Neutrophil (primary cell): ENCODE data around the gene RNF208.
A peak's percentile ranks its signal among the peaks of the same experiment; 100 is the strongest.

ENCODE experiments used
- H3K27ac ChIP-seq: fragments of 200-600 bp; sonication (generic); 2 replicates; pipeline ENCODE4 v1.5.1; 2016; ENCODE audit warnings: mild to moderate bottlenecking, moderate library complexity
- H3K27me3 ChIP-seq: fragments of 200-600 bp; sonication (generic); 2 replicates; pipeline ENCODE4 v1.6.0; 2016; ENCODE audit warnings: mild to moderate bottlenecking
- H3K36me3 ChIP-seq: fragments of 200-600 bp; sonication (generic); 2 replicates; pipeline ENCODE4 v1.5.1; 2017
- H3K4me1 ChIP-seq, 2 experiments: fragments of 200-600 bp in 1 of 2; sonication (generic) in 1 of 2; 1 replicate in 1 of 2; 2 replicates in 1 of 2; pipeline versions ENCODE4 v1.5.1 to v1.6.1; 2013 to 2016; ENCODE audit warnings: low read depth in 1 of 2, low read length in 1 of 2, mild to moderate bottlenecking in 1 of 2, moderate library complexity in 1 of 2; ENCODE audit not compliant: control insufficient read depth in 1 of 2, insufficient read depth in 1 of 2
- H3K4me3 ChIP-seq, 2 experiments: fragments of 200-600 bp in 1 of 2; sonication (generic) in 1 of 2; 1 replicate in 1 of 2; 2 replicates in 1 of 2; pipeline ENCODE4 v1.5.1; 2013 to 2016; ENCODE audit warnings: low read depth in 1 of 2, low read length in 1 of 2, mild to moderate bottlenecking in 1 of 2, moderate library complexity in 1 of 2
- H3K9me3 ChIP-seq: fragments of 200-600 bp; sonication (generic); 2 replicates; pipeline ENCODE4 v1.5.1; 2016
- CTCF ChIP-seq: fragments of 200-600 bp; sonication (generic); IDR thresholded peaks from 2 replicates; pipeline ENCODE4 v1.5.1; 2016; ENCODE audit warnings: antibody characterized with exemption

The RNF208 gene

GRCh38 chr9:137190315-137190856, 31.7 kb downstream of the RNF208 start:
- peaks cover 34% of the 10 kb centered on the region in 2 experiments for H3K4me1 ChIP-seq
- H3K27me3 ChIP-seq = no peaks in the 10 kb centered on the region
- H3K4me3 ChIP-seq = peak overlapping the region in 1 of 2 experiments; percentile 97
- peak overlapping the region; percentile 98 for H3K27ac ChIP-seq
- TF ChIP-seq CTCF = no peak
- H3K36me3 ChIP-seq = peaks cover 37% of the 10 kb centered on the region
- H3K9me3 ChIP-seq = no peaks in the 10 kb centered on the region

DNA sequence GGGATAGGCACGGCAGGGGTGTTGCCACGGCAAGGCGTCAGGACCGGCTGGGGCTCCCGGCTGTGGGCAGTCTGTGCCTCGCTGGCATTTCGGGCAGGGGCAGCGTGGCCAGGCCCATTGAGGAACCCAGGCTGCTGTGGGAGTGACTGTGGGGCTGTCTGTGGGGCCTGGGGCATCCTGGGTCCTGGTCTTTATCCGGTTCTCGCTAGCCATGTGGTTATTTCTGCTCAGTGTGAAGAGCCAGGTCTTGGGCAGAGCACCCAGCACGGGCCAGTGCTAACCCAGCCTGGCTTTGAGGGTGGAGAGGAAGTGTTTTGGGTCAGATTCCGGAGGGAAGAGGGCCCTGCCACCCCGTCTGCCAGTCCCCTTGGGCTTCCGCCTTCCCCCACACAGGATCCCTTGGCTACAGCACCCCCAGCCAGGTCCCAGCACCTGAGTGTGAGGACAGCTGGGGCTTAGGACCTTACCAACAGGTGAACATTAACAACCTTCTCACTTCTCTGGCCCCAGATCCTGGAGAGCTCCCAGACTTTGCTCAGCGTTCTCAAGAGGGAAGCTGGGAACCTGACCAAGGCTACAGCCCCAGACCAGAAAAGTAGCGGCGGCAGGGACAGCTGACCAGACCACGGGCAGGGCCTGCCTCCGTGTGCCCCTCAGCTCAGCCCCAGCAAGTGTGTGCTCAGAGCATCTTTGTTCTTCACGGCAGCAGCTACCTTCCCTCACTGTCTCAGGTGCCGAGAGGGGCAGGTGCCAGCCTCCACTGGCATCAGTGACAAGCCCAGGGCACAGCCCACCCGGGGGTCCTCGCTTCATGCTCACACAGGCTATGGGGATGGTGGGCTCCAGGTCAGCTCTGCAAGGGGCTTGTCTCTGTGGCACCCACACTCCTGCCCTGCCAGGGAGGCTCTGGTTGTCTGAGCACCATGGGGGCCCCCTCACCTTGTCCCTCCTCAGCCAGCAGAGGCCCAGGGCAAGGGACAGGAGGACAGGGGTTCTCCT, 32.4 kb downstream of the RNF208 start:
- peaks cover 45% of the 10 kb centered on the region for H3K36me3 ChIP-seq
- no peak for TF ChIP-seq CTCF
- H3K27ac ChIP-seq = peak overlapping the region; percentile 98
- no peaks in the 10 kb centered on the region for H3K27me3 ChIP-seq
- peaks cover 34% of the 10 kb centered on the region in 2 experiments for H3K4me1 ChIP-seq
- peak overlapping the region; percentile 81 to 97 for H3K4me3 ChIP-seq
- no peaks in the 10 kb centered on the region for H3K9me3 ChIP-seq

- Histone ChIP-seq H3K4me1 (peaks cover 34% of the 10 kb centered on the region in 2 experiments), H3K36me3 (peaks cover 54% of the 10 kb centered on the region)
Measured at GRCh38 chr9:137188490-137189296, 33.3 kb downstream of the RNF208 start, which contains the start of the genes ANAPC2 and SSNA1. TSS of gene ANAPC2 (minus strand) at chr9:137188560. CDS start at chr9:137188532, 28 bp downstream. TSS of gene SSNA1 (plus strand) at chr9:137188676. CDS start at chr9:137188727, 51 bp downstream.

GRCh38 chr9:137188086-137188489, 34.0 kb downstream of the RNF208 start:
- Histone ChIP-seq H3K9me3 (no peaks in the 10 kb centered on the region), H3K4me3 (peak overlapping the region; percentile 81 to 97), H3K27me3 (no peaks in the 10 kb centered on the region), H3K36me3 (peaks cover 60% of the 10 kb centered on the region), H3K4me1 (peaks cover 34% of the 10 kb centered on the region in 2 experiments), H3K27ac (peak overlapping the region; percentile 98)
- TF ChIP-seq CTCF = no peak

More at GRCh38 chr9:137188490-137189296, 33.3 kb downstream of the RNF208 start, which contains the start of the genes ANAPC2 and SSNA1:
- TF ChIP-seq CTCF = peak; percentile 76
- Histone ChIP-seq H3K27ac (peak within 1 kb of the TSS; percentile 98), H3K27me3 (no peaks in the 10 kb centered on the region), H3K9me3 (no peaks in the 10 kb centered on the region), H3K4me3 (peak within 1 kb of the TSS; percentile 81 to 97)

- peak overlapping the region; percentile 81 to 97 for H3K4me3 ChIP-seq
- H3K4me1 ChIP-seq = peaks cover 34% of the 10 kb centered on the region in 2 experiments
- H3K27me3 ChIP-seq = no peaks in the 10 kb centered on the region
- H3K9me3 ChIP-seq = no peaks in the 10 kb centered on the region
- no peak for TF ChIP-seq CTCF
- peaks cover 67% of the 10 kb centered on the region for H3K36me3 ChIP-seq
- peak overlapping the region; percentile 98 for H3K27ac ChIP-seq
Measured at GRCh38 chr9:137187386-137187785, 34.7 kb downstream of the RNF208 start.
